NOMO-1 (cell line): ENCODE measurements around the gene METTL2B.

Experiments
- DNase-seq, 2 experiments: peaks; one replicate each; lab custom pipeline; 2025; ENCODE audit not compliant: unreplicated experiment in 2 of 2; lab: John Stamatoyannopoulos, UW

The METTL2B gene, protein sequence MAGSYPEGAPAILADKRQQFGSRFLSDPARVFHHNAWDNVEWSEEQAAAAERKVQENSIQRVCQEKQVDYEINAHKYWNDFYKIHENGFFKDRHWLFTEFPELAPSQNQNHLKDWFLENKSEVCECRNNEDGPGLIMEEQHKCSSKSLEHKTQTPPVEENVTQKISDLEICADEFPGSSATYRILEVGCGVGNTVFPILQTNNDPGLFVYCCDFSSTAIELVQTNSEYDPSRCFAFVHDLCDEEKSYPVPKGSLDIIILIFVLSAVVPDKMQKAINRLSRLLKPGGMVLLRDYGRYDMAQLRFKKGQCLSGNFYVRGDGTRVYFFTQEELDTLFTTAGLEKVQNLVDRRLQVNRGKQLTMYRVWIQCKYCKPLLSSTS

DNA sequence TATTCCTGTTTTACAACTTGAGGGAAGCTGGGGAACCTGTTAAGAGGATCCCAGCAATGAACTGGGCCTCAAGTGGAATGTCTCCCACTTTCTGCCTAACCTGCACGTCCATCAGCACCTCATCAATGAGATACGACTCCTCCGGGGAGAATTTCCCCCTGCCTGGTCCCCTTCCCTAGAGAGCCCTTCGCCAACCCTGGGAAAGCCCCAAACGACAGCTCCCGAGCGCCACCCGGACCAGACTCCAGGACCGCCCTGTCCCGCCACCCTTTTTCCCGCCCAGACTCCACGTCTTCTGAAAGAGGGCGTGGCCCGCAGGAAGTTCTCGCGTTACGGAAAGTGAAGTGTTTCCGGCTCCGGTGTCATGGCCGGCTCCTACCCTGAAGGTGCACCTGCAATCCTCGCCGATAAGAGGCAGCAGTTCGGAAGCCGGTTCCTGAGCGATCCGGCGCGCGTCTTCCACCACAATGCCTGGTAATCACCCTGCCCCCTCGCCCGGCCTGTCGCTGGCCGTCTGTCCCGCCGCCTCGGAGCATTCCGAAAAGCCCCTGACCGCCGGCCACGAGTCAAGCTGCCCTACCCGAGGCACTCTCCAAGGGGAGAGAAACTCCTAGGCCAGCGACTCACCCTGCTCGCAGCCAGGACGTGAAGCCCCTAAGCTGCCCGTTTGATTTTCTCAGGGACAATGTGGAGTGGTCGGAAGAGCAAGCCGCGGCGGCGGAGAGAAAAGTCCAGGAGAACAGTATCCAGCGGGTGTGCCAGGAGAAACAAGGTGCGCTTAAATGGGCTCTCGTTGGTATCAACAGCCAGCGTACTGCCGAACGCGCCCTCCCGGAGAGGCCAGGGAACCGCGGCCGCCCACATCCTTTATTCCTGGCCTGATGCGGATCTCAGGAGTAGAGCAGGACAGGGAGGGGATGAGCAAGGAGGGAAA is at the start of gene METTL2B:
TSS of gene METTL2B (plus strand) at position 347 of the 934 bp plus-strand sequence. CDS start at position 365, 18 bp downstream.
- DNase-seq, result peak; percentile 64 to 82

DNA sequence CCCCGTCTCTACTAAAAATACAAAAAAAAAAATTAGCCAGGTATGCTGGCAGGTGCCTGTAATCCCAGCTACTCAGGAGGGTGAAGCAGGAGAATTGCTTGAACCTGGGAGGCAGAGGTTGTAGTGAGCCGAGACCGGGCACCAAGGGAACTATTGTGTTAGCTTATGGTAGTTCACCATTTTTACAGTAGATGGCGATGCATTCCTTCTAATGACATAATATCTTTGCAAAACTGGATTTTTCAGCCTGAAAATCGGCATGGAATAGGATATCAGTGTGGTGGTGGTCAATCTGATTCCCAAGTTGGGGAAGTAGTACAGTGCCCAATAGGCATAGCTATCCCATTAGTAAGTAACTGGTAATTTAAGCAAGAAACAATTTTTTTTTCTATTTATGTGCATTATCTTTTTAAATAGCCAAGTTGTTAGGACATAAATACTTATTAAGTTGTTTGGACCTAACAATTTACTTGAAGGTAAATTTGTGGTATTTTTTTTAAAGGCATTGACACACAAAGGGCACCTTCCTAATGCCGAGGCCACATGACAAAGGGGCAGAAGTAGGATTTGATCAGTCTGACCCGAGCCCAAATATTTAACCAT is 49.2 kb upstream of the METTL2B start:
- peak; percentile 18 to 46 for DNase-seq

DNA sequence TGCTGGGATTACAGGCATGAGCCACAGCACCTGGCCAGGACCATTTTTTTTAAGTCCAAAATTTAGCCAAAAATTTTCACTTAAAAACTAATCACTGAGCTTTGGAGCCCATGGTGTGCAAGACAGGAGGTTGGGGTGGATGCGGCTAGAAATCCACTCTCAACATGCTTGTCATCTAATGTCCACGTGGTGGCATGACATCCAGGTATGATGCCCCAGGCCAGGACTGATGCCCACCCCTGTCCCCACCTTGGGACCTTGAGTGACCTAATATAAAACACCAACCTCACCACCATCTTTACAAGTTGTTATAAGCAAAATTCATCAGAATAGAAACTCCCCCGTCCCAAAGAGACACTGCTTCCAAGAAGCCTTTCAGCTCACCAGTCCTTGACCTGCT is 46.3 kb upstream of the METTL2B start:
- no peak for DNase-seq

DNA sequence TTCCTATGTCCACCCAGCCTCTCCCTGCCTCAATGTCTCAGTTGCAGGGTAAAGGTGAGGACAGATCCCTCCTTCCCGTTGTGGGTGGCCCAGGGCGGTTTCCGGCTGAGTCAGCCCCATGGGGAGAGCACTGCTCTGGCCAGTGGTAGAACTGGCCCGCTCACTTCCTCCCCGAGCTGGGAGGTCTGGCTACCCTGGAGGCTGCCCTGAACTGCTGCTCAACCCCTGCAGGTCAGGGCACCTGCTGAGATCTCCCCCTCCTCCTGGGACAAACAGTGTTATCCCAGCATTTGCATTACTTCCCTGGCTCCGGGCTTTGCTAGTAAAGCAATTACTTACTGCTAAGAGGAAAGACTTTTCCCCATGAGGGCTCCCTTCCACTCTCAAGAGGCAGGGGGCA is 45.3 kb upstream of the METTL2B start:
- DNase-seq, result no peak

DNA sequence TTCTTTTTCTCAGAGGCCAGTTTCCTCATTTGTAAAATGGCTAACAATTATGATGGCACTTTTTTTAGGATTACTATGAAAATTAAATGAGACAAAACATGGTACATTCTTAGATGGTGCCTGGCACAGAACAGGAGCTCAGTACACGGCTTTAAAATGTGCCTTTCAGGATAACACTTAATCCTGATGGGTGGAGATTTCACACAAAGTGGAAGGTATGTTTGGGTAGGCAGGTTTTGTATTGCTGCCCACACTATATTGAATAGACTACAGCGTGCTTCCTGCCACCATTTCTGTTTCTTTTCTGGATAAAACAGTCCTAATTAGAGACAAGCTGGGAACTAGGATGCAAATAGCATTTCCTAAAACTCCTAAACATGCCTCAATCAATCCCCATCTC is 44.8 kb upstream of the METTL2B start:
- DNase-seq, result no peak

DNA sequence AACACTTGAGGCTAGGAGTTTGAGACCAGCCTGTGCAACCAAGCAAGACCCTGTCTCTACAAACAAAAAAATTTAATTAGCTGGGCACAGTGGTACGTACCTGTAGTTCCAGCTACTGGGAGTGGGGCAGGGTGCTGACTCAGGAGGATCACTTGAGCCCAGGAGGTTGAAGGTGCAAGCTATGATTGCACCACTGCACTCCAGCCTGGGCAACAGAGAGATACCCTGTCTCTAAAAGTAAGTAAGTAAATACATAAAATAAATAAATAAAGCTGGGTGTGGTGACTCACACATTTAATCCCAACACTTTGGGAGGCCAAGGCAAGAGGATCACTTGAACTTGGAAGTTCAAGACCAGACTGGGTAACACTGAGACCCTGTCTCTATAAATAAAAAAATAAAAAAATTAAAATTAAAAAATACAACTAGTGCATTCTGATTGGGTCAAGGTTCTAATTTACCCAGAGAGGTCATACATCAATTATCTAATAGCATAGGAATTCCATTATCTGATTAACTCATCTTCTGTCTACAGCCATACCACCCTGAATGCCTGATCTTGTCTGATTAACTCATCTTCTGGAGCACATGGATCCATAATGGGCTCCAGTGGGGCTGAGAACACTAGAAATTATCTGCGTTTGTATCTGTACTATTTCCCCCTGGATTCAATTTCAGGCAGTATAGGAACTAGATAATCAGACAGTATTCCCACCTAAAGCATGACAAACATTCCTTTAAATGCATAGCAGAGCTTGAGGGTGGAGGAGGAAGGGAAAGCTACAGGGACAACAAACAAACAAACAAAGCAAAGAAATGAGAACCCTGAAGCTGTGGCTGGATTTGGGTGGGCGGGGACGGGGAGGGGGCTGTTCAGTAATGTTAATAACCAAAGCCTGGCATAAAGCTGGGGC is 41.9 kb upstream of the METTL2B start:
- no peak for DNase-seq

DNA sequence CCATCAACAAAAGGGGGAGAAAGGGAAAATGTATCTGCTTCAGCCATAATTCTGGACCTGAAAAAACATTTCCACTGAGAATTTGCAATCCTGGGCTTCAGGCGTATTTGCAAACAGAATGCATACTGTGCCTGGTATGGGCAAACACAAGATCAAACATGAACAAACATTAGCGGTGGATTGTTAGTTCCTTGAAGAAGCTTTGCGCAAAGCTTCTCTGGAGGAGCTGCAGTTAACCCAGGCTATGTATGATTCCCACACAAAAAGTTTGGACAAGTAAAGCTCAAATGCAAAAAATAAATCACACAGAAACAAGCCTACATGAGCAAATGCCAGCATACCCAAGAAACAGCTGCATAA is 41.2 kb upstream of the METTL2B start:
- DNase-seq, result no peak

DNA sequence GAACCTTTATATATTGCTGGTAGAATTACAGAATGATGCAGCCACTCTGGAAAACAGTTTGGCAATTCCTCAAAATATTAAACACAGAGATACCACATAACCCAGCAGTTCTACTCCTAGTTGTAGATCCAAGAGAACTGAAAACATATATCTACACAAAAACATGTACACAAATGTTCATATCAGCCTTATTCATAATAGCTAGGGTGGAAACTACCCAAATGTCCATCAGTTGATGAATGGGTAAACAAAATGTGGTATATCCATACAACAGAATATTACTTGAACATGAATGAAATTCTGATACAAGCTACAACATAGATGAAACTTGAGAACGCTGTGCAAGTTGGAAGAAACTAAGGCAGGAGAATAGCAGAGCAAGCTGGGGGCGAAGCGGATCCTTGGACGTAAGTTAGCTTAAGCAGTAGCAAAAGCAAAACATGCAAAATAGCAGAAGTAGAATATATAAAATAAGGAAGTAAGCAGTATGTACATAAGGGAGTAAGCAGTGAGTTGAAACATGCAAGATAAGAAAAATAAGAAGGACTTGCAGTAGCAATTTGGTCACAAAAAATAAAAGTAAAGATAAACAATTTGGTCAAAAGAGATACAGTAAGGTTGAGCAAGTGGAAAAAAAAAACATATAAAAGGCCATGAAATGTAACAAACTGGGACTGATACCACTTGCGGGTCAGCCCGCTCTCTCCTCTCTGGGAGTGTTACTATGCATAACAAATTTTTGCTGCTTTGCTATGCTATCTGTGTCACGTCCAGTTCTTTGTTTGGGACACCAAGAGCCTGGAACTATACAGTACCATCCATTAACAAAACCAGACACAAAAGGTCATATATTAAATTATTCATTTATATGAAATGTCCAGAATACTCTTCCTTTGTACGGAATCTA is 38.9 kb upstream of the METTL2B start:
- DNase-seq, result peak; percentile 32 to 81

DNA sequence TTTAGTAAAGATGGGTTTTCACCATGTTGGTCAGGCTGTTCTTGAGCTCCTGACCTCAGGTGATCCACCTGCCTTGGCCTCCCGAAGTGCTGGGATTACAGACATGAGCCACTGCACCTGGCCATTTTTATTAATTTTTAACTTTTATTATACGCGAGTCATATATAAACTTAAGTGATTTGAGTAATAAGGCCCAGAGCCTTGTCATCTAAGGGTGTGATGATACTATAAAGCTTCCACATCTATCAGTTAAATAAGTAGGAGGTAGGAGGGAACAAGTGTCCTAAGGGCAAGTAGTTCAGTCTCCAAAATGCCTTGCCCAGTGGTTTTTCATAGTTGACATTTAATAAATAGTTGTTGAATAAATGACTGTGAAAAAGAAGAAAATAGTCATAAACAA is 34.2 kb upstream of the METTL2B start:
- no peak for DNase-seq

DNA sequence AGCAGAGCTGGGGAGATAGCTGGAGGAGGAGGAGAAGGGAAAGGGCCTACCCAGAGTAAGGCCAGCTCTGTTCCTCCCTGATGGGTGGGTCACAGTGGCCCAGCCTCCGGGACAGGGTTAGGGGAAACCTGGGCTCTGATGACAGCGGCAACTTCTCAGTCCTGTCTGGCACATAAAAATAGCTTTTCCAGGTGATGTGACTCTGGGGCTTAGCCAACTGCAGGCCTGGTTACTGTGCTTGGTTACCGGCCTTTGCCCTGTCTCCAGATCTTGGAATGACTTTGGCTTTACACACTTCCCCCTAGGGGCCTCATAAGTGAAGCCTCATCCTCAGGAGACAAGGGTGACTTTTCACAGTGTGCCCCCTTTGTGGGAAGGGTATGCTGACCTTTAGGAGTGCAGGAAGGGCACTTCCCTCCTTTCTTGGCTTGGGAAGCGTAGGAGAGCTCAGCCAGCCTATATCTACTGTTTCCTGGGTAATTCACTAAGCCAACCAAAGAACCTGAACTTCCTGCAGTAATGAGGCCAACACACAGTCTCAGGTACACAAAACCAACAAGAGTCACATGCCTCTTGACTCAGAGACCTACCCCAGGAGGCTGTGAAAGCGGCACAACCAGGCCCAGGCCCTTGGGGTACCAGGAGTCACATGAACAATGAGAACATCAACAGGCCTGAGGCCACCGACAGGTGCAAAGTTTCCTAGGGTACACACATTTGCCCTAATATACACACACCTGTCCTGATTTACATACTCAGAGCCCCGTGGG is 32.5 kb upstream of the METTL2B start:
- no peak for DNase-seq

DNA sequence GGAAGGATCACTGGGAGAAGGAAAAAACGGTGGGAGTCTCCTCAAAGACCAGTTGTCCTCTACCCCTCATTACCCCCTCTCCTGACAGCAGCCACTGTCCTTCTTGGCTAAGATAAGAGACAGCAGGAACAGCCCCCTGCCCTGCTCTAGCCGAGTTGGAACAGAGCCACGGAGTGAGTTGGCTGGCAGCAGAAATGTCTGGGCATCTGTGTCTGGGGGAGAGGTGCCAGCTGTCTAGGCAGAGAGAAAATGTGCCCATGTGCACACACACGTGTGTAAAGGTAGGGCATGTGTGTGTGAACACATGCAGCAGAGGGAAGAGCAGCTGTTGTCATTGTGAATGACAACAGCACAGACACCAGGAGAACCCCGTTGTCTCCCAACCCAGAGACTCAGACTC is 30.2 kb upstream of the METTL2B start:
- DNase-seq, result no peak

DNA sequence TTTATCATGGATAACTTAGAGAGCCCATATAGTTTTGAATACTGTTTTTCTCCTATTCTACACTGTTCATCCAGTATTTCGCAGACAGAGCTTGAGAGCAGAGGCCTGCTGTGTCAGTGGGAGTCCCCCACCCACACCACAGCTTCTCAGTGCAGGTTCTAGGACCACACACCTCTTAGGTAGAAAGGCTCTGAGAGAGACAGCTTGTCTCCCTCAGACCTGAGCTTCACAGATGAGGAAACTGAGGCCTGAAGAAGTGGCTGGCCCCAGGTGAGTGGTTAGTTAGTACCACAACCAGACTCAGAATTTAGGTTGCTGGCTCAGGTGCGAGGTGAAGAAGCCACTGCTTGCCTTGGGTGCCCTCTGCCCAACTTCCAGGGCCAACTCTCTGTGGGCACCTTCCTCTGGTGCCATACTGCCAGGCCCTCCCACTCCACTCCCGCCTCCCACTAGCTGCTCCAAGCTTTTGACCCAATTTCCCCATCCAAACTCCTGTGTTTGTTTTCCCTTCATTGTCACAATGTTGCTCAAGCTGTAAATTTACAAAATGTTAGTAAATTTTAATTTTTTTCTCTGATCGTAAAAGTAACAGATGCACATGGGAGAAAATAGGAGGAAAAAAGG is 28.5 kb upstream of the METTL2B start:
- DNase-seq, result no peak

DNA sequence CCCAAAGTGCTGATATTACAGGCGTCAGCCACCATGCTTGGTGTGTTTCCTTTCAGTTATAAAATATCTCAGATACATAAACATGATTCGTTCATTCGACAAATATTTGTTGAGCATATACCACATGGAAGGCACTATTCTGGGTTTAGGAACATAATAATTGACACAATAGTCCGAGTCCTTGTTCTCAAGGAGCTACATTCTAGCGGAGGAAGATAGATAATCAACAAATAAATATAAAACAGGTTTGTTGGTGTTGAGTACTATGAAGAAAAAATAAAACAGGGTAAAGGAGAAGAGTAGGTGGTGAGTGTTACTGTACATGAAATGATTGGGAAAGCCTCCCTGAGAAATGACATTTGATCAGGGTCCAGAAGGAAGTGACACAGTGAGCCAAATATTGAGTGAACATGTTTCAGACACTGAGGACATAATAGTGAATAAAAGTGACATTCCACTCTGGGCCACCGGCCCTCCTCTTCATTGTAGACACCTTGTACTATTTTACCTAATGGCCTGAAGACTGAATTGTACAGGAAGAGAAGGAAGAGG is 27.7 kb upstream of the METTL2B start:
- no peak for DNase-seq

DNA sequence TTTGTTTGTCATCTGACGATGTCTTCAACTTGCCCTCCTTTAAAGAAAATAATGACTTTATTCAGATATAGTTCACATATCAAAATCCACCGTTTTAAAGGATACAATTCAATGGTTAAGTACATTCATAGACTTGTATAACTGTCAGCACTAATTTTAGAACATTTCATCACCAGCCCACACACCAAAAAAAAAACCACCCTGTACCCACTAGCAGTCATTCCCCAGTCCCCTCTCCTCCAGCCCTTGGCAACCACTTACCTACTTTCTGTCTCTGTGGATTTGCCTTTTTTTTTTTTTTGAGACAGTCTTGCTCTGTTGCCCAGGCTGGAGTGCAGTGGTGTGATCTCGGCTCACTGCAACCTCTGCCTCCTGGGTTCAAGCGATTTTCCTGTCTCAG is 26.1 kb upstream of the METTL2B start:
- peak; percentile 38 to 43 for DNase-seq

DNA sequence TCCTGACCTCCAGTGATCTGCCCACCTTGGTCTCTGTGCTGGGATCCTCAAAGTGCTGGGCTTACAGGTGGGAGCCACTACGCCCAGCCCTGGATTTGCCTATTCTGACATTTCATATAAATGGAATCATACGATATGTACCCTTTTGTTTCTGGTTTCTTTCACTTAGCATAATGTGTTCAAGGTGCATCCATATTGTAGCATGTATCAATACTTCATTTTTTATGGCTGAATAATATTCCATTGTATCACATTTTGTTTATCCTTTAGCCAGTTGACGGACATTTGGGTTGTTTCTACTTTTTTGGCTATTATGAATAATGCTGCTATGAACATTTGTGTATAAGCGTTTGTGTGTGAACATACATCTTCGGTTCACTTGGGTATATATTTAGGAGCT is 25.6 kb upstream of the METTL2B start:
- DNase-seq, result no peak

DNA sequence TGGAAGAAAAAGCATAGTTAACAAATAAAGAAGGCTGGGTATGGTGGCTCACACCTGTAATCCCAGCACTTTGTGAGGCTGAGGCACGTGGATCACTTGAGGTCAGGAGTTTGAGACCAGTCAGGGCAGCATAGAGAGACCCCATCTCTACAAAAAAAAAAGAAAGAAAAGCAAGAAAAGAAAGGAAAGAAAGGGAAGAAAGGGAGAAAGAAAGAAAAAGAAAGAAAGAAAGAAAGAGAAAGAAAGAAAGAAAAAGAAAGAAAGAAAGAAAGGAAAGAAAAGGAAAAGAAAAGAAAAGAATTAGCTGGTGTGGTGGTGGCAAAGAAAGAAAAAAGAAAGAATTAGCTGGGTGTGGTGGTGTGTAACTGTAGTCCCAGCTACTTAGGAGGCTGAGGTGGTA is 24.0 kb upstream of the METTL2B start:
- DNase-seq, result no peak

DNA sequence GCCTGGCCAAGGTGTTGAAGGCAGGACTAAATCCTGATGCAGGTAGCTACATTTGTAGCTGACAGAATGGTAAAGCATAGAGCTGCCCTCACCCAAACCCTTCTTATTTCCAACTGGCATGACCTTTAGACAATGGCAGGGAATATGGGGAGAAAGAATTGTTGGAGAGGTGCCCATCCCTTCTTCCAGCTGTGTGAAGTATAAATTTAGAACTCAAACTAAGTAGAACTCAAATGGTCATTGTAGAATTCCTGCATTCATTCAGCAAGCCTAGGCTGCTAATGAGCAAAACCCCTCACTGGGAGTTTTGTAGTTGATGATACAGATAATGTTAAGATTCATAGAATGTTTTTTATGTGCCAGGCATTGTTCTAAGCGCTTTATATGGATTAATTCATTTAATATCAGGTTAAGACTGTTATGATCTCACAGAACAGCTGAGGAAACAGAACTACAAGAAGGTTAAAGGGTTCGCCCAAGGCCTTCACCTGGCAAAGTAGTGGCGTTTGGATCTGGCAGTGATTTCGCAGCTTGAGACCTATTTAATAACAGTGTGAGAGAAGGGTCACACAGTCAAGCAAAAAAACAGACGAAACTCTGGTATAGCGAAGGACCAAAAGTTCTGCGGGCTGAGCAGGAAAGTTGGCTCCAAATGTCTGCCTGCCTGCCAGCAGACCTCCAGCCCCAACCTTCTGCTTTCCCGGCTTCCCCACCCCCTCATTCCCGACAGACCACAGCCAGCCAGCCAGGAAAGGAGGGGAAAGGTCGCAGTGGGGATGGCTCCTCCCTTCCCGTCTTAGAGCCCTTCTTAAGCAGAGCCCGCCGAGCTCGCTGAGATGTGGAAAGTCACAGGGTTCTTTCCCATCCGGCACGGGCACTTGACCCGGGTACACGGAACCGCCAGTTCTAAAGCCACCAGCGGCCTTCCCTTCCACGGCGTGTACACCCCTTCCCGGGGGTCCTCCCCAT is 22.4 kb upstream of the METTL2B start:
- no peak for DNase-seq
